ENCODE results near the gene PSME3. TPM values are rescaled to one million over a fixed set of nuclear protein-coding genes. Genes with fewer than 3 reads are reported as not detected.

PSME3 gene
- total and polyA plus RNA-seq, 2 of the 13 experiments (the other 11 are each of a cell fraction or from before 2014, with no cell fraction given), result 66.3 to 135 TPM

GRCh38 chr17:42832934-42833766 is at the start of gene PSME3 (continued):
- TF ChIP-seq ZBTB4 (CRISPR knock-in tag; IDR thresholded peaks at IDR 0.05; ENCODE audit: borderline replicate concordance), result peak; percentile 82; the same call in 1 of the 2 replicates
- peak; percentile 79 for TF ChIP-seq ZNF678 (CRISPR knock-in tag; IDR thresholded peaks at IDR 0.05)
- no peak; the same call in 1 of the 2 replicates for TF ChIP-seq ZNF792 (CRISPR knock-in tag; IDR thresholded peaks at IDR 0.05)
- peak; percentile 65; the same call in 1 of the 2 replicates for TF ChIP-seq ZNF441 (CRISPR knock-in tag; IDR thresholded peaks at IDR 0.05; ENCODE audit: borderline replicate concordance)
- peak; percentile 93 for TF ChIP-seq ERF (CRISPR knock-in tag; IDR thresholded peaks at IDR 0.05)
- TF ChIP-seq ZNF451 (CRISPR knock-in tag; IDR thresholded peaks at IDR 0.05), result peak; percentile 93
- peak; percentile 82; the same call in 1 of the 2 replicates for TF ChIP-seq ZBTB49 (CRISPR knock-in tag; IDR thresholded peaks at IDR 0.05; ENCODE audit: borderline replicate concordance)
- TF ChIP-seq TRAFD1 (CRISPR knock-in tag; IDR thresholded peaks at IDR 0.05; ENCODE audit: borderline replicate concordance), result no peak
- TF ChIP-seq PHB2 (IDR thresholded peaks at IDR 0.05; ENCODE audit: partially characterized antibody), result no peak
- TF ChIP-seq MAFG (CRISPR knock-in tag; IDR thresholded peaks at IDR 0.05), result no peak
- peak; percentile 79; the same call in 1 of the 2 replicates for TF ChIP-seq ZNF879 (CRISPR knock-in tag; IDR thresholded peaks at IDR 0.05)
- peak; percentile 96 for TF ChIP-seq ZNF761 (CRISPR knock-in tag; conservative IDR thresholded peaks at IDR 0.05)
- peak; percentile 82; the same call in 1 of the 2 replicates for TF ChIP-seq HBP1 (CRISPR knock-in tag; IDR thresholded peaks at IDR 0.05; ENCODE audit: low read depth)
- TF ChIP-seq HOXA9 (CRISPR knock-in tag; IDR thresholded peaks at IDR 0.05; ENCODE audit: borderline replicate concordance), result no peak; the same call in 1 of the 2 replicates
- no peak for TF ChIP-seq CBX1 (IDR thresholded peaks at IDR 0.05; ENCODE audit: low read depth)
- no peak; the same call in none of the 2 replicates for TF ChIP-seq ATF7-NPFF (CRISPR knock-in tag; IDR thresholded peaks at IDR 0.05; ENCODE audit: low read depth)
- no peak for TF ChIP-seq GPBP1L1 (CRISPR knock-in tag; IDR thresholded peaks at IDR 0.05)

Data from HepG2 (cell line).